Glutamatergic neuron (in vitro differentiated cells): ENCODE results near the gene RHEBL1. TPM values are rescaled to one million over a fixed set of nuclear protein-coding genes. Genes with fewer than 3 reads are reported as not detected.

Experiments used
- DNase-seq: peaks from one replicate; pipeline ENCODE4 v3.0.0; 2022
- H3K27ac Mint-ChIP-seq: one replicate; pipeline ENCODE4 v1.8.0; 2020; ENCODE audit warnings: mild to moderate bottlenecking, mixed read lengths, inconsistent platforms; ENCODE audit not compliant: unreplicated experiment
- H3K27me3 Mint-ChIP-seq: one replicate; pipeline ENCODE4 v1.8.0; 2020; ENCODE audit warnings: mild to moderate bottlenecking, moderate library complexity, mixed read lengths, inconsistent platforms; ENCODE audit not compliant: unreplicated experiment
- H3K36me3 Mint-ChIP-seq: one replicate; pipeline ENCODE4 v1.8.0; 2020; ENCODE audit warnings: mild to moderate bottlenecking, mixed read lengths, inconsistent platforms; ENCODE audit not compliant: unreplicated experiment
- H3K4me1 Mint-ChIP-seq: one replicate; pipeline ENCODE4 v1.8.0; 2020; ENCODE audit warnings: mild to moderate bottlenecking, low read depth, mixed read lengths, inconsistent platforms; ENCODE audit not compliant: unreplicated experiment
- H3K4me3 Mint-ChIP-seq: one replicate; pipeline ENCODE4 v1.8.0; 2020; ENCODE audit warnings: mild to moderate bottlenecking, mixed read lengths, inconsistent platforms; ENCODE audit not compliant: unreplicated experiment
- H3K9me3 Mint-ChIP-seq: one replicate; pipeline ENCODE4 v1.8.0; 2020; ENCODE audit warnings: mild to moderate bottlenecking, moderate library complexity, mixed read lengths, inconsistent platforms; ENCODE audit not compliant: unreplicated experiment
- CTCF ChIP-seq: fragments of 200-600 bp; sonication (generic); IDR thresholded peaks from one replicate; pipeline ENCODE4 v1.5.0; 2021; ENCODE audit not compliant: partially characterized antibody, unreplicated experiment
- total RNA-seq: library from RNA; stranded (reverse); fragmentation: NEBNext Ultra II Directional; extraction: Animal tissue kit (Norgen Biotek cat#: 25700); gene quantifications from one replicate; pipeline ENCODE4 v1.2.1, GENCODE V29; 2021; ENCODE audit not compliant: unreplicated experiment

RHEBL1 gene
- total RNA-seq, 1 donor from 2014 or later = 2.3 TPM

GRCh38 chr12:49089821-49090773 lies 20.3 kb upstream of the RHEBL1 start:
- no peak overlapping the region for H3K27ac Mint-ChIP-seq
- peak overlapping the region; percentile 83 for H3K4me3 Mint-ChIP-seq
- peaks cover 2% of the 10 kb centered on the region for H3K36me3 Mint-ChIP-seq
- no peak for TF ChIP-seq CTCF
- DNase-seq = peak; percentile 61
- H3K27me3 Mint-ChIP-seq = peaks cover 23% of the 10 kb centered on the region
- peaks cover 5% of the 10 kb centered on the region for H3K4me1 Mint-ChIP-seq
- H3K9me3 Mint-ChIP-seq = peaks cover 12% of the 10 kb centered on the region

- no peak for DNase-seq
- Mint-ChIP-seq H3K27me3 (peaks cover 20% of the 10 kb centered on the region), H3K4me3 (no peak overlapping the region), H3K9me3 (peaks cover 10% of the 10 kb centered on the region), H3K4me1 (peaks cover 3% of the 10 kb centered on the region), H3K27ac (no peak overlapping the region), H3K36me3 (no peaks in the 10 kb centered on the region)
- TF ChIP-seq CTCF = no peak
Measured at GRCh38 chr12:49088932-49089330, 19.2 kb upstream of the RHEBL1 start.

GRCh38 chr12:49088150-49088931 lies 18.6 kb upstream of the RHEBL1 start:
- H3K4me1 Mint-ChIP-seq = peaks cover 3% of the 10 kb centered on the region
- H3K9me3 Mint-ChIP-seq = peaks cover 5% of the 10 kb centered on the region
- no peaks in the 10 kb centered on the region for H3K36me3 Mint-ChIP-seq
- no peak overlapping the region for H3K27ac Mint-ChIP-seq
- peak overlapping the region; percentile 49 for H3K4me3 Mint-ChIP-seq
- H3K27me3 Mint-ChIP-seq = peaks cover 16% of the 10 kb centered on the region
- peak; percentile 73 for DNase-seq
- TF ChIP-seq CTCF = peak; percentile 87

GRCh38 chr12:49086116-49086515 lies 16.3 kb upstream of the RHEBL1 start:
- DNase-seq = no peak
- no peaks in the 10 kb centered on the region for H3K36me3 Mint-ChIP-seq

More at GRCh38 chr12:49086116-49086515, 16.3 kb upstream of the RHEBL1 start:
- no peak overlapping the region for H3K4me3 Mint-ChIP-seq
- H3K27me3 Mint-ChIP-seq = peaks cover 13% of the 10 kb centered on the region
- no peak for TF ChIP-seq CTCF
- peaks cover 3% of the 10 kb centered on the region for H3K4me1 Mint-ChIP-seq
- H3K27ac Mint-ChIP-seq = no peak overlapping the region
- peaks cover 4% of the 10 kb centered on the region for H3K9me3 Mint-ChIP-seq
